Measurements from ENCODE around the gene SLC9A3. TPM values are rescaled to one million over a fixed set of nuclear protein-coding genes. Genes with fewer than 3 reads are reported as not detected.

The SLC9A3 gene
- polyA plus RNA-seq, 1 of the 3 experiments (the other 2 are of a cell fraction) = 1.9 TPM

DNA sequence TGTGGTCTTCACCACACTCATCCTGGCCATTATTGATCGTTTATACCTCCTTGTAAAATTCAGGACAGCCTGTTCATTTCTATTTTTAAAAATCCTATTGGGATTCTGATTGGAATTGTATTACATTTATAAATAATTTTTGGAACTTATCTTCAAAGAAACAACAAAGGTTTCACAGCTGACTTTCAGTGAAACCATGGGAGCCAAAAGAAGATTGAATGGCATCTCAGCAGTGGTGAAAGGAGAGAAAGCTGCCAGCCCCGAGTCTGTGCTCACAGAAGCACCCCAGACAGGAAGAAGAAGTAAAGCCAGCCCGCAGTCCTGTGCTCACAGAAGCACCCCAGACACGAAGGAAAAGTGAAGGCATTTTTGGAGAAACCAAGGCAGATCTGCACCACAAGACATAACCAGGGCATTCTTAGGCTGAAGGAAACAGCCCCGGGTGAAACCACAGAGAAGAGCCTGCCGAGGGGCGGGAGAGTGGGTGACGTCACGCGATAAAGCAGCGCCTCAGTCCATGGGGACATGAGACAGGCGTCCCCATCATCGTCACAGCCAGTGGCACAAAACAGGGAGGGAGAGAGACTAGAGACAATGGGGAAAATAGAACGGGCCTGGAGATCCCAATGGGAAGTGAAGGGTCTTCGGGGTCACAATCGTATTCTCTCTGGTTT, 42.5 kb upstream of the SLC9A3 start:
- H3K4me1 ChIP-seq (ENCODE audit: control insufficient read depth in 1 of 2, insufficient read depth in 2 of 2, low read depth in 1 of 2, low read length in 1 of 2) = no peaks in the 10 kb centered on the region
- no peaks in the 10 kb centered on the region for H3K36me3 ChIP-seq (replicated peaks in 1 of 2; ENCODE audit: control insufficient read depth in 1 of 2, insufficient read depth in 2 of 2, low read length in 1 of 2)
- no peak overlapping the region for H3K4me2 ChIP-seq
- no peaks in the 10 kb centered on the region for H3K79me2 ChIP-seq (ENCODE audit: insufficient read depth)
- no peak overlapping the region for H3K9ac ChIP-seq
- peaks cover 40% of the 10 kb centered on the region for H3K27me3 ChIP-seq (ENCODE audit: insufficient read depth)
- DNase-seq = no peak
- no peaks in the 10 kb centered on the region for H3F3A ChIP-seq (replicated peaks; ENCODE audit: insufficient read depth)
- H4K20me1 ChIP-seq (ENCODE audit: insufficient read depth) = no peaks in the 10 kb centered on the region
- H2AFZ ChIP-seq (ENCODE audit: low read depth) = no peak overlapping the region
- ChIA-PET CTCF (no interaction called here), POLR2A (no interaction called here)
- 0 out of 2 replicates have a peak, but pooled peaks cover 3% of the 10 kb centered on the region for H3K9me3 ChIP-seq
- WGBS (ENCODE audit: low lambda C conversion rate) = 66% methylated on average over 16 of the region's 16 CpGs
- H3K4me3 ChIP-seq (ENCODE audit: low read depth in 2 of 2, low read length in 1 of 2) = no peak overlapping the region; a peak in 1 of 4 replicates
- TF ChIP-seq SIN3A (IDR thresholded peaks at IDR 0.05; ENCODE audit: borderline replicate concordance, low read depth, low read length) = no peak
- no peak for TF ChIP-seq GABPA (IDR thresholded peaks at IDR 0.05; ENCODE audit: low read depth)
- no peak for TF ChIP-seq MEF2A (IDR thresholded peaks at IDR 0.05; ENCODE audit: borderline replicate concordance, low read depth)
- no peak for TF ChIP-seq CHD2 (IDR thresholded peaks at IDR 0.05; ENCODE audit: low read length, partially characterized antibody)
- TF ChIP-seq RXRA (IDR thresholded peaks at IDR 0.05; ENCODE audit: borderline replicate concordance, low read depth) = no peak
- TF ChIP-seq RAD21 (IDR thresholded peaks at IDR 0.05; ENCODE audit: low read length) = no peak
- TF ChIP-seq TEAD4 (IDR thresholded peaks at IDR 0.05; ENCODE audit: borderline replicate concordance, insufficient read depth) = no peak
- TF ChIP-seq RFX5 (IDR thresholded peaks at IDR 0.05; ENCODE audit: low read length) = no peak
- TF ChIP-seq EP300 (IDR thresholded peaks at IDR 0.05; ENCODE audit: borderline replicate concordance in 1 of 2, low read depth in 1 of 2, low read length in 1 of 2) = no peak
- no peak for TF ChIP-seq EZH2phosphoT487 (IDR thresholded peaks at IDR 0.05; ENCODE audit: borderline replicate concordance, low read depth)
- TF ChIP-seq ELF1 (IDR thresholded peaks at IDR 0.05) = no peak
- TF ChIP-seq RCOR1 (IDR thresholded peaks at IDR 0.05; ENCODE audit: low read length) = no peak
- TF ChIP-seq, protein P1, sequence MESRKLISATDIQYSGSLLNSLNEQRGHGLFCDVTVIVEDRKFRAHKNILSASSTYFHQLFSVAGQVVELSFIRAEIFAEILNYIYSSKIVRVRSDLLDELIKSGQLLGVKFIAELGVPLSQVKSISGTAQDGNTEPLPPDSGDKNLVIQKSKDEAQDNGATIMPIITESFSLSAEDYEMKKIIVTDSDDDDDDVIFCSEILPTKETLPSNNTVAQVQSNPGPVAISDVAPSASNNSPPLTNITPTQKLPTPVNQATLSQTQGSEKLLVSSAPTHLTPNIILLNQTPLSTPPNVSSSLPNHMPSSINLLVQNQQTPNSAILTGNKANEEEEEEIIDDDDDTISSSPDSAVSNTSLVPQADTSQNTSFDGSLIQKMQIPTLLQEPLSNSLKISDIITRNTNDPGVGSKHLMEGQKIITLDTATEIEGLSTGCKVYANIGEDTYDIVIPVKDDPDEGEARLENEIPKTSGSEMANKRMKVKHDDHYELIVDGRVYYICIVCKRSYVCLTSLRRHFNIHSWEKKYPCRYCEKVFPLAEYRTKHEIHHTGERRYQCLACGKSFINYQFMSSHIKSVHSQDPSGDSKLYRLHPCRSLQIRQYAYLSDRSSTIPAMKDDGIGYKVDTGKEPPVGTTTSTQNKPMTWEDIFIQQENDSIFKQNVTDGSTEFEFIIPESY (IDR thresholded peaks at IDR 0.05; ENCODE audit: borderline replicate concordance, low read depth) = no peak
- no peak for TF ChIP-seq SMC3 (IDR thresholded peaks at IDR 0.05; ENCODE audit: low read depth, low read length)
- no peak for TF ChIP-seq FOSL2 (IDR thresholded peaks at IDR 0.05; ENCODE audit: borderline replicate concordance, low read depth)
- TF ChIP-seq, protein P2, sequence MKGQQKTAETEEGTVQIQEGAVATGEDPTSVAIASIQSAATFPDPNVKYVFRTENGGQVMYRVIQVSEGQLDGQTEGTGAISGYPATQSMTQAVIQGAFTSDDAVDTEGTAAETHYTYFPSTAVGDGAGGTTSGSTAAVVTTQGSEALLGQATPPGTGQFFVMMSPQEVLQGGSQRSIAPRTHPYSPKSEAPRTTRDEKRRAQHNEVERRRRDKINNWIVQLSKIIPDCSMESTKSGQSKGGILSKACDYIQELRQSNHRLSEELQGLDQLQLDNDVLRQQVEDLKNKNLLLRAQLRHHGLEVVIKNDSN (IDR thresholded peaks at IDR 0.05; ENCODE audit: borderline replicate concordance, low read depth) = no peak
- no peak for TF ChIP-seq FOXM1 (IDR thresholded peaks at IDR 0.05; ENCODE audit: low read depth)
- TF ChIP-seq FOXJ3 (CRISPR knock-in tag; IDR thresholded peaks at IDR 0.05) = no peak
- no peak overlapping the region for H3K27ac ChIP-seq (ENCODE audit: low read depth in 2 of 2, low read length in 1 of 2)
- H3K9me2 ChIP-seq = no peaks in the 10 kb centered on the region
